H1 (cell line): ENCODE measurements around the gene PHLDA1. TPM values are rescaled to one million over a fixed set of nuclear protein-coding genes. Genes with fewer than 3 reads are reported as not detected.

Source experiments
- CTCF ChIA-PET: fragments of 300-600 bp; sonication (Branson Sonifier 250); formaldehyde crosslinking; loops from one replicate; lab custom pipeline; 2021; ENCODE audit not compliant: partially characterized antibody; lab: Charles Lee
- POLR2A ChIA-PET: fragments of 300-600 bp; sonication (Branson Sonifier 250); formaldehyde crosslinking; loops from one replicate; lab custom pipeline; 2021; ENCODE audit warnings: inconsistent platforms; ENCODE audit not compliant: partially characterized antibody; lab: Charles Lee
- DNase-seq, 2 experiments: peaks; one replicate each; pipeline versions ENCODE4 v3.0.0 to v3.0.0-alpha.2; 2010 to 2022; ENCODE audit warnings: low spot score in 2 of 2, low read depth in 1 of 2, mixed read lengths in 1 of 2
- FAIRE-seq: peaks from 2 replicates; lab custom pipeline; 2011; peaks lifted over from hg19 to GRCh38; lab: Jason Lieb, UNC
- H2AFZ ChIP-seq: 2 replicates; pipeline ENCODE4 v1.8.1; 2012; ENCODE audit warnings: low read length, inconsistent platforms
- H2AK5ac ChIP-seq: 2 replicates; pipeline ENCODE4 v1.6.1; 2013; ENCODE audit warnings: low read depth, low read length
- H2BK120ac ChIP-seq: replicated peaks from 2 replicates; pipeline ENCODE3; 2013; ENCODE audit warnings: low read depth, low read length, inconsistent platforms
- H2BK12ac ChIP-seq: 2 replicates; pipeline ENCODE4 v1.6.1; 2013; ENCODE audit warnings: low read depth, low read length
- H2BK15ac ChIP-seq: 2 replicates; pipeline ENCODE4 v1.6.1; 2013; ENCODE audit warnings: low read length
- H2BK20ac ChIP-seq: 2 replicates; pipeline ENCODE4 v1.6.1; 2013; ENCODE audit warnings: low read length
- H2BK5ac ChIP-seq: 2 replicates; pipeline ENCODE4 v1.6.1; 2013; ENCODE audit warnings: low read depth, low read length
- H3K14ac ChIP-seq: 2 replicates; pipeline ENCODE4 v1.6.1; 2013; ENCODE audit warnings: inconsistent platforms; ENCODE audit not compliant: insufficient read length
- H3K18ac ChIP-seq: 2 replicates; pipeline ENCODE4 v1.6.1; 2013; ENCODE audit warnings: low read length; ENCODE audit errors: extremely low read depth
- H3K23ac ChIP-seq: 2 replicates; pipeline ENCODE4 v1.6.1; 2013; ENCODE audit warnings: inconsistent platforms; ENCODE audit not compliant: insufficient read length
- H3K23me2 ChIP-seq: 2 replicates; pipeline ENCODE4 v1.6.1; 2013; ENCODE audit warnings: low read depth, low read length
- H3K27ac ChIP-seq: 2 replicates; pipeline ENCODE4 v1.6.1; 2011; ENCODE audit warnings: low read depth, low read length, inconsistent platforms
- H3K27me3 ChIP-seq, 4 experiments: replicated peaks in 1 of 4; 1 replicate in 1 of 4; 2 replicates in 3 of 4; pipeline versions ENCODE4 v1.6.1 to v1.8.1; 2011 to 2013; ENCODE audit warnings: low read length in 3 of 4, mild to moderate bottlenecking in 3 of 4, inconsistent platforms in 2 of 4, mixed read lengths in 2 of 4, moderate library complexity in 1 of 4; ENCODE audit not compliant: control insufficient read depth in 3 of 4, insufficient read depth in 3 of 4; ENCODE audit errors: extremely low read depth in 1 of 4
- H3K36me3 ChIP-seq, 4 experiments: 2 replicates each; pipeline versions ENCODE4 v1.6.1 to v1.8.1; 2011 to 2013; ENCODE audit warnings: mild to moderate bottlenecking in 4 of 4, low read length in 3 of 4, moderate library complexity in 2 of 4, control low read depth in 1 of 4, inconsistent platforms in 1 of 4; ENCODE audit not compliant: insufficient read depth in 4 of 4, control insufficient read depth in 2 of 4
- H3K4ac ChIP-seq: replicated peaks from 2 replicates; pipeline ENCODE3; 2013; ENCODE audit warnings: low read length, low read depth, mixed read lengths, inconsistent platforms; ENCODE audit not compliant: insufficient read length
- H3K4me1 ChIP-seq, 4 experiments: replicated peaks in 1 of 4; 1 replicate in 1 of 4; 2 replicates in 3 of 4; pipeline versions ENCODE4 v1.6.1 to v1.8.1; 2011 to 2013; ENCODE audit warnings: low read length in 3 of 4, inconsistent platforms in 2 of 4, mixed read lengths in 1 of 4; ENCODE audit not compliant: insufficient read depth in 4 of 4, control insufficient read depth in 3 of 4
- H3K4me2 ChIP-seq, 2 experiments: 2 replicates each; pipeline versions ENCODE4 v1.6.1 to v1.8.1; 2011 to 2013; ENCODE audit warnings: low read depth in 2 of 2, low read length in 2 of 2, control low read depth in 1 of 2, inconsistent platforms in 1 of 2, mild to moderate bottlenecking in 1 of 2; ENCODE audit not compliant: insufficient read depth in 1 of 2
- H3K4me3 ChIP-seq, 4 experiments: fragments of 200-600, 300-600 bp in 1 of 4; sonication (generic), shearing (Covaris generic), sonication (Bioruptor Twin) in 1 of 4; 2 replicates each; pipeline versions ENCODE4 v1.5.1 to v1.8.1; 2011 to 2016; ENCODE audit warnings: low read length in 4 of 4, low read depth in 3 of 4, control low read depth in 2 of 4, inconsistent platforms in 2 of 4, mild to moderate bottlenecking in 2 of 4, mixed read lengths in 1 of 4, moderate library complexity in 1 of 4; ENCODE audit not compliant: insufficient read depth in 2 of 4; ENCODE audit errors: extremely low read depth in 1 of 4
- H3K56ac ChIP-seq: replicated peaks from 2 replicates; pipeline ENCODE3; 2013; ENCODE audit warnings: low read depth, mild to moderate bottlenecking, mixed read lengths, low read length, inconsistent platforms; ENCODE audit not compliant: insufficient read length
- H3K79me1 ChIP-seq: 2 replicates; pipeline ENCODE4 v1.6.1; 2013; ENCODE audit warnings: low read depth, low read length, control low read depth
- H3K79me2 ChIP-seq, 2 experiments: 2 replicates each; pipeline versions ENCODE4 v1.6.1 to v1.8.1; 2012 to 2013; ENCODE audit warnings: low read length in 2 of 2, mild to moderate bottlenecking in 2 of 2, inconsistent platforms in 1 of 2; ENCODE audit not compliant: insufficient read depth in 2 of 2, control insufficient read depth in 1 of 2
- H3K9ac ChIP-seq, 4 experiments: replicated peaks in 1 of 4; 1 replicate in 1 of 4; 2 replicates in 3 of 4; pipeline versions ENCODE4 v1.6.1 to v1.8.1; 2011 to 2013; ENCODE audit warnings: low read depth in 3 of 4, low read length in 3 of 4, control low read depth in 2 of 4, mild to moderate bottlenecking in 2 of 4, moderate library complexity in 2 of 4, inconsistent platforms in 1 of 4; ENCODE audit errors: extremely low read depth in 1 of 4
- H3K9me3 ChIP-seq, 2 experiments: 2 replicates each; pipeline versions ENCODE4 v1.6.1 to v1.8.1; 2012 to 2013; ENCODE audit warnings: mild to moderate bottlenecking in 2 of 2, moderate library complexity in 2 of 2, control low read depth in 1 of 2, inconsistent platforms in 1 of 2, low read depth in 1 of 2, low read length in 1 of 2, mixed read lengths in 1 of 2; ENCODE audit not compliant: insufficient read depth in 2 of 2
- H4K20me1 ChIP-seq, 2 experiments: replicated peaks in 1 of 2; 2 replicates each; pipeline versions ENCODE3 to v1.8.1; 2011 to 2013; ENCODE audit warnings: inconsistent platforms in 2 of 2, low read length in 2 of 2, mild to moderate bottlenecking in 1 of 2; ENCODE audit not compliant: insufficient read depth in 2 of 2, control insufficient read depth in 1 of 2
- H4K5ac ChIP-seq: 2 replicates; pipeline ENCODE4 v1.6.1; 2013; ENCODE audit warnings: low read length, low read depth, mixed read lengths, inconsistent platforms; ENCODE audit not compliant: insufficient read length
- H4K8ac ChIP-seq: 2 replicates; pipeline ENCODE4 v1.8.0; 2013; ENCODE audit warnings: mild to moderate bottlenecking, moderate library complexity, low read length, inconsistent platforms; ENCODE audit not compliant: insufficient read depth; ENCODE audit errors: extremely low read depth
- H4K91ac ChIP-seq: replicated peaks from 2 replicates; pipeline ENCODE3; 2013; ENCODE audit warnings: low read length, mixed read lengths, inconsistent platforms; ENCODE audit not compliant: insufficient read length
- TBP ChIP-seq: IDR thresholded peaks from 2 replicates; pipeline ENCODE4 v1.6.1; 2011; ENCODE audit warnings: low read depth, low read length, improper control_type of control experiment
- WGBS, 2 experiments: shearing (Covaris generic) in 1 of 2; methylation state at CpG; one replicate each; pipeline versions ENCODE4 v1.1.6 to v1.1.7; 2013 to 2015; ENCODE audit warnings: low lambda C conversion rate in 2 of 2, mixed read lengths in 2 of 2, inconsistent platforms in 1 of 2, low coverage in 1 of 2, missing lambda C conversion rate in 1 of 2; ENCODE audit not compliant: insufficient replicate concordance in 2 of 2, insufficient coverage in 1 of 2, insufficient read length in 1 of 2; ENCODE audit errors: extremely low coverage in 1 of 2, missing lambda C conversion rate in 1 of 2; 5-methylcytosine and 5-hydroxymethylcytosine counted together
- polyA plus RNA-seq, 7 experiments: library from polyadenylated mRNA; depleted of rRNA in 3 of 7; stranded (reverse) in 5 of 7; unstranded in 2 of 7; fragments of >200 nt in 5 of 7; fragments of 200-250 nt in 2 of 7; gene quantifications; 1 replicate in 5 of 7; 2 replicates in 1 of 7; 4 replicates in 1 of 7; pipeline versions ENCODE4 v1.2.1 to v1.2.3, GENCODE V29; 2011 to 2013; ENCODE audit warnings: missing spikeins in 2 of 7, mixed read lengths in 2 of 7
- total RNA-seq: library from RNA; stranded (reverse); fragmentation: NEBNext Ultra II Directional; extraction: Animal tissue kit (Norgen Biotek cat#: 25700); gene quantifications from 2 replicates; pipeline ENCODE4 v1.2.1, GENCODE V29; 2021
- TF ChIP-seq, protein P1 (sequence below): IDR thresholded peaks from 2 replicates; pipeline ENCODE4 v1.6.1; 2012; ENCODE audit warnings: inconsistent platforms

PHLDA1 gene
- total and polyA plus RNA-seq, 2 of the 8 experiments (the other 6 are each of a cell fraction or from before 2014, with no cell fraction given) = 18.9 to 19.4 TPM

DNA sequence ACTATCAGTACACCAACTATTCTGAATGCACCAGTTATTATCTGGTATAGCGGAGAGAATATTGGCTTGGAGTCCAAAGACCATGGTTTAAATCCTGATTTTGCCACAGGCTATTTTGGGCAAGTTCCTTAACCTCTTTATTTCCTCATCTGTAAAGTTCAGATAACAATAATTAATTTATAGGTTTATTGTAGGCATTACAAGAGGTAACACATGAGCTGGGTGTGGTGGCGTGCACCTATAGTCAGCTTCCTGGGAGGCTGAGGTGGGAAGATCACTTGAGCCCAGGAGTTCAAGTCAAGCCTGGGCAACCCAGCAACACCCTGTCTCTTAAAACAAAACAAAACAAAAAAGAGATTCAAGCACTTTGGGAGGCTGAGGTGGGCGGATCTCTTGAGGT is 23.1 kb downstream of the PHLDA1 start:
- TF ChIP-seq, protein P1, sequence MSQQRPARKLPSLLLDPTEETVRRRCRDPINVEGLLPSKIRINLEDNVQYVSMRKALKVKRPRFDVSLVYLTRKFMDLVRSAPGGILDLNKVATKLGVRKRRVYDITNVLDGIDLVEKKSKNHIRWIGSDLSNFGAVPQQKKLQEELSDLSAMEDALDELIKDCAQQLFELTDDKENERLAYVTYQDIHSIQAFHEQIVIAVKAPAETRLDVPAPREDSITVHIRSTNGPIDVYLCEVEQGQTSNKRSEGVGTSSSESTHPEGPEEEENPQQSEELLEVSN = no peak
- TF ChIP-seq TBP = no peak
- TF ChIP-seq, all 59 proteins: peak for 0
- no peak overlapping the region for H2BK20ac ChIP-seq
- H3K23me2 ChIP-seq = peaks cover 6% of the 10 kb centered on the region; the same call in 1 of the 2 replicates
- peaks cover 0 to 7% (median 5%) of the 10 kb centered on the region in 4 experiments; a peak in 6 of 7 replicates for H3K4me1 ChIP-seq
- H3K4me2 ChIP-seq = no peak overlapping the region
- H2BK15ac ChIP-seq = no peak overlapping the region
- H3K27ac ChIP-seq = no peak overlapping the region
- H2BK5ac ChIP-seq = no peak overlapping the region
- H3K9me3 ChIP-seq = peaks cover 4 to 6% of the 10 kb centered on the region in 2 experiments; a peak in 3 of 4 replicates
- POLR2A ChIA-PET = interaction anchor here (0.6 kb wide), 1 partner anchor 381 kb away, joined by 3 read pairs; no protein-coding TSS in a partner anchor
- H3K9ac ChIP-seq = no peak overlapping the region
- no peak overlapping the region for H2BK120ac ChIP-seq
- no peaks in the 10 kb centered on the region; a peak in 1 of 4 replicates for H3K79me2 ChIP-seq
- DNase-seq = no peak
- no peak overlapping the region for H3K23ac ChIP-seq
- H3K27me3 ChIP-seq = no peaks in the 10 kb centered on the region
- H4K20me1 ChIP-seq = peaks cover 0 to 3% of the 10 kb centered on the region in 2 experiments
- CTCF ChIA-PET = interaction anchor here (0.9 kb wide), 1 partner anchor 32 kb away, joined by 6 read pairs; no protein-coding TSS in a partner anchor
- H3K79me1 ChIP-seq = no peaks in the 10 kb centered on the region; the same call in none of the 2 replicates
- no peak overlapping the region for H3K4ac ChIP-seq
- WGBS, 2 experiments = 88% methylated on average over 3 of the region's 3 CpGs; no CpG with 5 or more reads in 1 of the 2 experiments
- H2AK5ac ChIP-seq = no peak overlapping the region
- peaks cover 0 to 3% (median 0%) of the 10 kb centered on the region in 4 experiments; a peak in 1 of 8 replicates for H3K36me3 ChIP-seq
- H3K14ac ChIP-seq = no peak overlapping the region
- no peak overlapping the region for H3K18ac ChIP-seq
- FAIRE-seq = no peak
- no peak overlapping the region for H2AFZ ChIP-seq
- H2BK12ac ChIP-seq = no peak overlapping the region
- H3K56ac ChIP-seq = no peak overlapping the region
- no peak overlapping the region for H3K4me3 ChIP-seq
- H4K91ac ChIP-seq = no peak overlapping the region
- H4K8ac ChIP-seq = no peak overlapping the region
- H4K5ac ChIP-seq = no peak overlapping the region
